ELR (cell line): Measurements from ENCODE around the gene FSTL1.
"Not testable (repeated sequence)": the region's sequence is repeated elsewhere in the genome, so short reads cannot be mapped to it uniquely, and the experiment has no call there.

Experiments used
- DNase-seq: peaks from one replicate; pipeline ENCODE4 v3.0.0-alpha.2; 2015; ENCODE audit warnings: low read depth

Gene FSTL1

GRCh38 chr3:120418446-120418845, 32.3 kb downstream of the FSTL1 start:
- DNase-seq, result no peak

GRCh38 chr3:120417272-120417911, 33.4 kb downstream of the FSTL1 start:
- peak; percentile 98 for DNase-seq

GRCh38 chr3:120416868-120417267, 33.9 kb downstream of the FSTL1 start:
- DNase-seq, result no peak

GRCh38 chr3:120415756-120416155, 35.0 kb downstream of the FSTL1 start:
- DNase-seq, result no peak

DNA sequence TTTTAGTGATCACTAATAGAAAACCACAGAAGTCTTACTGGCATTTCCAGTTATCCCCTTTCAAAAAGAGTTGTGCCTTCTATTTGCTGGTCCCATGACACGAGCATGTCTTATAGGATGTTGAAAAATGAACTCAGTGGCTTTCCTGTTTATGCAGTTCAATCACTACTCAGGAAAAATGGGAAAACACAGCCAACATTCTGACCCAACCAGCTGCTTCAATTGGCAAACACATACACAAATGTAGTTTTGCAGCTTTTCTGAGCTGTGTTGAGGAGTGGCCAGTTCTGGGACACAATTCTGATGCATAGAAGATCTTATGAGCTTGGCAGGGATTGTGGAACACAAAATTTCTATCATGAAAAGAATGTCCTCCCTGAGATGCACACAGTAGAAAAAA, 40.3 kb downstream of the FSTL1 start:
- DNase-seq, result no peak

DNA sequence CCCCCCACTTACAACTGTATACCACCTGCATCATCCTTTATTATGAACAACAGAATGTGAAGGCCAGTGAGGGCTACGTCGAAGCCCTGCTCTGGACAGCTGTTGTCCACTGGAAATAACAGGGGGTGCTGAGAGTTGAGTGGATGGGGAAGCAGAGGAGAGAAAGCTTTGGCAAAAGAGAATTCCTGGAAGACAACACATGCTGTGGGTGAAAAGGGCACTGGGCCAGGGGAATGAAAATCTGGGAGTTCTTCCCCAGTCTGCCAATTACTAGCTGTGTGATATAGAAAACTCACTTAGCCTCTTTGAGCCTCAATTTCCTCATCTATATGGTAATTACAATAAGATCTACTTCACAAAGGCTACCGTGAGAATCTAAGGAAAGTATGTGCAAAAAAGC, 40.7 kb downstream of the FSTL1 start:
- DNase-seq, result no peak

- DNase-seq, result no peak
Observed at GRCh38 chr3:120407508-120408287, 43.1 kb downstream of the FSTL1 start.

DNA sequence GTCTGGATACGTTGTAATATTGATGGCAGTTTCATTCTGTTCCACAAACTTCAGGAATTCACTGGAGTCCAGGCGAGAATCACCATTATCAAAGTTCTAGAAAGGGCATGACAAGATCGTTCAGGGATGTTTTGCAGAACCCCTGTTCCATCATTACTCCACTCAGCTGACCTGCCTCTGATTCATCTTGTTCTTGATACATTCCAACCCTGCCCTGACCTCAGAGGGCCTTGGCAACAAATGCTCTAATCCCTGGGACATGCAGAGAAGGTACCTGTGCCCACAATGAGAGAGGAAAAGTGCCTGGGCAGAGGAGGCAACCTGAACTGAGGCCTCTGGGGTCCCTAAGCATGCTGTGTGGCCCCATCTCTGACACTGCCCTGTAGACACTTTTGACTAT, 45.9 kb downstream of the FSTL1 start:
- peak; percentile 38 for DNase-seq

GRCh38 chr3:120402257-120402656, 48.5 kb downstream of the FSTL1 start:
- DNase-seq, result no peak

DNA sequence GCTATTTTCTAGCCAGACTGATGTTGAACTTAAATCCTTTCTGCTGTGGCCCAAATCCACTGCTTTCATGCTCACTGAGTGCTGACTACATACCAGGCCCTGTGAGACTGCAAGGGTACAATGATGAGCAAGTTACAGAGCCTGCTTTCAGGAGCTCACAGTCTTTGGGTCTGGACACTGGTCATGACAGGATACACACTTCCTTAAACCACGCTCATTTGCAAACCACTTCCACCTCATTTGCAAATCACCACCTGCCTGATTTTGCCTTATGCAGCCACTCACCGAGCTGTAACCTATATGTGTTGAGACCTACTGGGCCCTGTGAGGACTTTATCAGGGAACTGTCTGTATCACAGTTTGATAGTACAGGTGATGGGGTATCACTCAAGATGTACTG, 51.4 kb downstream of the FSTL1 start:
- no peak for DNase-seq

GRCh38 chr3:120396469-120396868, 54.3 kb downstream of the FSTL1 start:
- no peak for DNase-seq

DNA sequence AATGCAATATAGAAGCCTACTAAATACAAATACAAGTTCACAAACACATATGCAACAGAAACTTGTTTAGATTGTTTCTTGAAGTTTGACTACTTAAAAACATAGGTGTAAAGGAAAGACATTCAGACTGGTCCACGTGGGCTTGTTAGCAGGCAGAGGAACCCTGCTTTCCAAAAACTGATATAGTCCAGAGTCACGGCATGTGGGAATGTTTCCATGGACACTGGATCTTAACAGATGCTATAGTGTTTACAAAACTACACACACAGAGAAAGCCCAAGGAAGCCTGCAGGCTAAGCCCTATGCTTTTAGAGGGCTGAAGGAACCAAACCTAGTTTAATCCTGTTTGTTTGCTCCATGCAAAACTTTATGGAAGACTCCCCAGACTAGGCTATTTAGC, 56.4 kb downstream of the FSTL1 start:
- no peak for DNase-seq

DNA sequence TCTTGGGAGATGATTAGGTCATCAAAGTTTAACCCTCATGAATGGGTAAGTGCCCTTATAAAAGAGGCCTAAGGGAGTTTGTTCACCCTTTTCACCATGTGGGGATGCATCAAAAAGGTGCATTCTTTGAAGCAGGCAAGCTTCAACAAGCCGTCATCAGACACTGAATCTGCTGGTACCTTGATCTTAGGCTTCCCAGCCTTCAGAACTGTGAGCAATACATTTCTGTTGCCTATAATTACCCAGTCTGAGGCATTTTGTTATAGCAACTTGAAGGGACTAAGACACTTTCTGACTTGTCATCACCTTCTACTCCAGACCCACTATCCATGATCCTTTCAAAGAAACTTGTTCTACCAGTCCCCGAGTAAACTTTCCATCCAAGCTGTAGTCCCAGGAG, 57.0 kb downstream of the FSTL1 start:
- no peak for DNase-seq

GRCh38 chr3:120393243-120393642, 57.5 kb downstream of the FSTL1 start:
- peak; percentile 36 for DNase-seq

GRCh38 chr3:120382941-120383447, 67.8 kb downstream of the FSTL1 start:
- no peak for DNase-seq

- no peak for DNase-seq
Observed at GRCh38 chr3:120381503-120381902, 69.3 kb downstream of the FSTL1 start.

DNA sequence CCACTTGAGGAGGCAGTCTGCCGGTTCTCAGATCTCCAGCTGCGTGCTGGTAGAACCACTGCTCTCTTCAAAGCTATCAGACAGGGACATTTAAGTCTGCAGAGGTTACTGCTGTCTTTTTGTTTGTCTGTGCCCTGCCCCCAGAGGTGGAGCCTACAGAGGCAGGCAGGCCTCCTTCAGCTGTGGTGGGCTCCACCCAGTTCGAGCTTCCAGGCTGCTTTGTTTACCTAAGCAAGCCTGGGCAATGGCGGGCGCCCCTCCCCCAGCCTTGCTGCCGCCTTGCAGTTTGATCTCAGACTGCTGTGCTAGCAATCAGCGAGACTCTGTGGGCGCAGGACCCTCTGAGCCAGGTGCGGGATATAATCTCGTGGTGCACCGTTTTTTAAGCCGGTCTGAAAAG, 72.8 kb downstream of the FSTL1 start:
- not testable (repeated sequence) for DNase-seq

GRCh38 chr3:120370463-120370862, 80.3 kb downstream of the FSTL1 start:
- DNase-seq, result no peak

DNA sequence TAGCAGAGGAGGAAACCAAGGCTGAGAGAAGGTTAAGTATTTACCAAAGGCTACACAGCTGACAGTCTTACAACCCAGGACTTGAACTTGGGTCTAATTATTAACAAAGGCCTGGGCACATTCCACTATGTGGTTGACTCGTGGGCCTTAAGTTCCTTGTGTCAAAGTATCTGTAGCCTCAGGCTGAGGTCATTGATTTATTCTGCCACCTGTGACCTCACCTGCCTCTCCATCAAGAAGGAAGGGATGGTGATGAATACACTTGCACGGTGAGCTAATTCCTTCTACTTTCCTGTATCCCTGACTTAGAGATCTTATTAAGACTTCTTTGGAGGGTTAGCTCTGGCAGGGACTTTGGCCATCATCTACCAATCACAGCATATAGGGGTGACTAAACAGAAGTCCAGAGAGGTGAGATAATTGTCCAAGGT, 81.7 kb downstream of the FSTL1 start:
- DNase-seq, result no peak

DNA sequence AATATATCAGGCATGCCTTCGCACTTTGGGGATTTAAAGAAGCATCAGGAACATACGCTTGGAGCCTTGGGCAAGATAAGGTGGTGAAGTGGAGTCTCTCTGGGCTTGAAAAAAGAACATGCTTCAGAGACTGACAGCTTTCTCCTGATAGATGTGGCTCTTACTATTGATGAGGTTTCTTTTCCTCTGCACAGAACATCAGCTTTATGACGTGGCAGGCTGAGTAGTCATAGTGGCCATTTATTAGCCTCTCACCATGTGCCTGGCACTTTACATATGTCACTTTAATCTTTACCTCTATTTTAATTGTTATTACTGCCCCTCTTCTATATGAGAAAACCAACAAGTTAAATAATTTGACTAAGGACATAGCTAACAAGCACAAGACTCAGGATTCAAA, 82.6 kb downstream of the FSTL1 start:
- no peak for DNase-seq

GRCh38 chr3:120364821-120365220, 86.0 kb downstream of the FSTL1 start:
- peak; percentile 46 for DNase-seq

- DNase-seq, result no peak
Observed at GRCh38 chr3:120364101-120364500, 86.7 kb downstream of the FSTL1 start.

- DNase-seq, result no peak
Observed at GRCh38 chr3:120357807-120358206, 93.0 kb downstream of the FSTL1 start.

GRCh38 chr3:120355486-120355885, 95.3 kb downstream of the FSTL1 start:
- no peak for DNase-seq
